ENCODE results near the gene KMT2C.
"Not testable (repeated sequence)": the region's sequence is repeated elsewhere in the genome, so short reads cannot be mapped to it uniquely, and the experiment has no call there.

KMT2C gene

DNA sequence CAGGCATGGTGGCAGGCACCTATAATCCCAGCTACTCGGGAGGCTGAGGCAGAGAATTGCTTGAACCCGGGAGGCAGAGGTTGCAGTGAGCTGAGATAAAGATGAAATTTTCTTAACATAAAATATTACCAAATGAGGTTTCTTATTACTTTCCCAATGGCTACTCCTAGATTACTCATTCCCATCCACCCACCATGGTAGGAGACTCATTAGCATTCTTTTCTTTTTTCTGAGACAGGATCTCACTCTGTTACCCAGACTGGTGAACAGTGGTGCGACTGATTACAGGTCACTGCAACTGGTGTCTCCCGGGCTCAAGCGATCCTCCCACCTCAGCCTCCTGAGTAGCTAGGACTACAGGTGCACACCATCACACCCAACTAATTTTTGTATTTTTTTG is 82.5 kb downstream of the KMT2C start:
- not testable (repeated sequence) for DNase-seq

- DNase-seq, result not testable (repeated sequence)
These were observed 84.1 kb downstream of the KMT2C start for GRCh38 chr7:152351747-152352146.

GRCh38 chr7:152351168-152351567 is 84.6 kb downstream of the KMT2C start:
- DNase-seq, result no peak

GRCh38 chr7:152347888-152348287 is 87.9 kb downstream of the KMT2C start:
- no peak for DNase-seq

- no peak for DNase-seq
These were observed 91.5 kb downstream of the KMT2C start for GRCh38 chr7:152344253-152344652.

DNA sequence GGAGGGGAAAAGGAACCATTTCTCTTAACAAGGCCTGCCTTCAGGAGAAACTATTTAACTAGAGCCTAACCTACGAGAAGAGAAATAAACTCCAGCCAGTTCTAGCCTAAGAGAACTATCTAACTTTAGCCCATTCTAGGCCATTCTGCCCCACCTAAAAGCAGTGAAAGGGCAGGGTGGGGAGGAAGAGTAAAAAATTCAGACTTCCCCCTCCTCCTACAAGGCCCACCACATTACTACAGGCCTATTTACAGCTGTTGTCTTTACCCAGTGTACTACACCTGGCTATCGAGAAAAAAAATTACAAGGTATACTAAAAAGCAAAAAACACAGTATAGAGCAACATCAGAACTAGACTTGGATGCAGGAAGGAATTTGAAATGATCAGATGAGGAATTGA is 93.0 kb downstream of the KMT2C start:
- DNase-seq, result no peak

- no peak for DNase-seq
These were observed 93.9 kb downstream of the KMT2C start for GRCh38 chr7:152341914-152342236.

DNA sequence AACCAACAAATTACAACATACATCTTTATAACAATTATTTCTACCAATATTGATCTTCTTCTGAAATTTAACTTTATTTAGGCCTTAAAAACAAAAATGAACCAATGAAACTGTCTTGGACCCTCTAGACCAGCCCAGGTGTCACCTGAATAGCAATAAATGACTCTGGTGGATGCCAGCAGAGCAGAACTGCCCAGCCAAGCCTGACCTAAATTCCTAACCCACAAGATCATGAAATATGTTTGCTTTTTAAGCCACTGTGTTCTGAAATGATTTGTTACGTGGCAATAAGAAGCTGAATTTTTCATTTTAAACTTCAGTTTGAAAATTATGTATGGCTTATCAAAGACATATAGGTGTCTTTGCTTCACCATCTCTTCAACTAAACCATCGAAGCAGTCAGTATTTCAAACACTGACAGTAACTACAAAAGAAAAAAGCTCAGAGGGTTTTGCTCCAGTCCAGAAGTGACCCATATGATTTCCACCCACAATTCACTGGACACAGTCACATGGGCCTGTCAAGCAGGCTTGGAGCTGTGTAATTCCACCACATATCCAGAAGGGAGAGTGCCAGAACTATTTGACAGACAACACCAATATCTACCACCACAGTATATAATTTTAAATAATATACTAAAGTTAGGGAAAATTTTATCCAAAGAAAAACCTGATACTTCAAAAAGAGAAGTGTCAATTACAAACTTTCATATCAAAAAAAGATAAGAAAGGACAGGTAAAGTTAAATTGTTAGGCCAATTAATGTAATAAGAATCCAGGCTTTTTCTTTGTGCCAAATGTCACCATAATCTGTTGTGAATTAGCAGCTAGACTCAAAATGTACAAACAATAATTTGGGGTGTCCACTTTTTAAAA is 94.5 kb downstream of the KMT2C start:
- DNase-seq, result peak; percentile 32

GRCh38 chr7:152340161-152340560 is 95.6 kb downstream of the KMT2C start:
- no peak for DNase-seq

DNA sequence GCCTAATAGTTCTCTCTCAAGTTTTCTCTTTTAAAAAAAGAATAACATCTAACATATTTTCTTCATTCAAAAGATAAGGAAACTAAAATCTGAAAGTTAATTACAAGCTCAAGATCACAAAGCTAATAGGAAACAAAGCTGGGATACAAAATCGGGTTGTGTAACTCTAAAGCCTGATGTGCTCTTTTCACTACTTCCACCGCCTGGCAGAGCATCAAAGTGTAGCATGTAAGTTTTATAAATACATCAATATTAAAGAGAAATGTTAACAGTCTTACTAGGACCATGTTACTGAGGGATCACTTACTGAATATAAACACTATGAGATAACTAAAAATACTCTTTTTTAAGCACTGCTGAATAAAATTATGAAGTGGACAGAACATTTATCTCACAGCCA is 97.2 kb downstream of the KMT2C start:
- no peak for DNase-seq

DNA sequence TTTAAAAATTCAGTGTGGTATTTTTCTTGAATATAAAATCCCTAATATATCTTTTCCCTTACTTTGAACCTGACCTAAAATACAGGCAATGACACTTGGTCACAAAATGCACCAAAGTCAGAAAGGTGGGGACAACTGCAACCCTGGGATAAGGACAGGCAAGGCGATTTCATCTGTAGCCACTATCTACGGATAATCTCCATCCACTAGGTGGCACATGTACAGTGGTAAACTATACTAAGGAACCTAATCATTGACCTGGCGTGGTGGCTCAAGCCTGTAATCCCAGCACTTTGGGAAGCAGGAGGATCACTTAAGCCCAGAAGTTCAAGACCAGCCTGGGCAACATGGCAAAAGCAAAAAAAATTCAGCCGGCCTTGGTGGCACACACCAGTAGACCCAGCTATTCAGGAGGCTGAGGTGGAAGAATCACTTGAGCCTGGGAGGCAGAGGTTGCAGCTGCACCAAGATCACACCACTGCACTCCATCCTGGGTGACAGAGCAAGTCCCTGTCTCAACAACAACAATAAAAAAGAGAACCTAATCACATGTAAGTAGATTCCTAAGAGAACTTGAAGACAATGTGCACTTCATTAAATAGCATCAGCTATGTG is 98.9 kb downstream of the KMT2C start:
- peak; percentile 35 for DNase-seq

GRCh38 chr7:152335900-152336571 is 99.8 kb downstream of the KMT2C start:
- no peak for DNase-seq

DNA sequence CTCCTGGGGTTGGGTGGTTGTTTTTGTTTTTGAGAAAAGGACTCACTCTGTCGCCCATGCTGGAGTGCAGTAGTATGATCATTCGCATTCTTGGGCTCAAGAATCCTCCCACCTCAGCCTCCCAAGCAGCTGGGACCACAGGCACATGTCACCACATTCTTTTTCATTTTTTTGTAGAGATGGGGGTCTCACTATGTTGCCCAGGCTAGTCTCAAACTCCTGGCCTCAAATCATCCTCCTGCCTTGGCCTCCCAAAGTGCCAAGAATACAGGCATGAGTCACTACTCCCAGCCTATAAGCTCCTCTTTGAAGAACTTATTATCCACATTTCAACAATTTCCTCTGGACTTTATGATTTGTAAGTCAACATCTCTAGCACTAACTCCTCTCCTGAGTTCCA is 102.7 kb downstream of the KMT2C start:
- DNase-seq, result no peak

DNA sequence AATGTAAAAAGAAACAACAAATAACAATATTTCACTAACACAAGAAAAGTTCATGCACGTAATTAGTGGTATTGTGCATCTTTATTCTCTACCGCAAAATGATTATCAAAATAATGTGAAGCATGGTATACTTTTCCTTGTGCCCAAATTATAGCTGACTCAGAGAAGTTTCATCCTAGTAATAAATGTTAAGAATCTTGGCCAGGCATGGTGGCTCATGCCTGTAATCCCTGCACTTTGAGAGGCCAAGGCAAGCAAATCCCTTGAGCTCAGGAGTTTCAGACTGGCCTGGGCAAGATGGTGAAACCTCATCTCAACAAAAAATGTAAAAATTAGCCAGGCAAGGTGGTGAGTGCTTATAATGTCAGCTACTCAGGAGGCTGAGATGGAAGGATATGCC is 105.0 kb downstream of the KMT2C start:
- DNase-seq, result no peak

DNA sequence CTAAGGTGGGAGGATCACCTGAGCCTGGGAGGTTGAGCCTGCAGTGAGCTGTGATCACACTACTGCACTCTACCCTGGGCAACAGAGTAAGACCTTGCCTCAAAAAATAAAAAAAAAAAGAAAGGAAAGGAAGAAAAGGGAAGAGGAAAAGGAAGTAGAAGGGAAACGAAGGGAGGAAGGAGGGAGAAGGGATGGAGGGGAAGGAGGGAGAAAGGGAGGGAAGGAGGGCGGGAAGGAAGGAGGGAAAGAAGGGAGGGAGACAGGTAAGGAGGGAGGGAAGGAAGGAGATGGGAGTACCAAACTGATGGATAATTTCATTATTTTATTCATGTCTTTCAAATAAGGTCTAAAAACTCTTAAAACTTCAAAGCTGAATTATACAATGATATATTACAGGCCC is 106.3 kb downstream of the KMT2C start:
- no peak for DNase-seq

GRCh38 chr7:152328234-152328633 is 107.6 kb downstream of the KMT2C start:
- DNase-seq, result no peak

DNA sequence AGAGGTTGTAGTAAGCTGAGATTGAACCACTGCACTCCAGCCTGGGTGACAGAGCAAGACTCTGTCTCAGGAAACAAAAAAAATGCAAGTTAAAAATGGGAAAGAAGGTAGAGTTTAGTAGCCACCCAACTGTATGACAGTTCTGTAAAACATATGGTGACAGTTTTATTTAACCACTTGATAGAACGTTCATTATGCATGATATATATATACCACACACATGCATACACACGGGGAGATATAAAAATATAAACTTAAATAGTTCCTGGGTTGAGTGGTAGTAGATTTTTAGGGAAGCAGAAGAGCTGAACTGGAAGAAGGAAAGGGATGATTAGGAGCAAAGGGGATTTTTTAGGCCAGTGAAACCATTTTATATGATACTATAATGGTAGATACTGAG is 120.0 kb downstream of the KMT2C start:
- DNase-seq, result no peak

DNA sequence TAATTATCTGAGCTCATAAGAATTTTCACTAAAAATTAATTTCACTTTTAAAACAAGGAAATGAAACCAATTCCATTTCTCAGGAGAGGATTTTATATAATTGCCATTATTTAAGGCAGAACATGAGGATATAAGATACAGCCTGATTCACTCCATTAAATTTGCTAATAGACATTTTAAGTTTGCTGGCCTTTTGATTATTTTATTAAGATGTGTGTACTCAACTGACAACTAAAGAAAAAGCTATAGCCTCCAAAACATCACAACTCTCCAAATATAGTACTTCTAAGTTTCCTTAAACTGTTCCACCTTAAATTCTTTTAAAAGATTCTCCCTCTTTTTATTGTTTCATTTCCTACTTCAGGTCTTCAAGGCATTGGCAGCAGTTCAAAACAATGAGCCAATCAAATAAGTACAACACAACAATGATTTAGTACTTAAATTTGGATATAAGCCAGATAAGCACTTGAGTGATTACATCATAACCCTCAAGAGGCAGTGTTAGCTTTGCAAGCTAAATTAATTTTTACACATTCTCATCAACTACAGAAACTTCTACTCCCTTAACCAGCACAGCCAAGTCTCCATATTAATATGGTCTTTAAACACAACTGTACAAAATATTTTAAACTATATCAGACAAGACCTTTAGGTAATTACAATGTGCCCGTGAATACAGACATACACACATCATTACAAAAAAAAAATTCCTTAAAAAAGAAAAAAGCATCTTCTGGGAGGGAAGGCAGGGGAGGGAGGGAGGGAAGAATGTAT is 121.8 kb downstream of the KMT2C start:
- peak; percentile 88 for DNase-seq

GRCh38 chr7:152313217-152313616 is 122.6 kb downstream of the KMT2C start:
- DNase-seq, result no peak

- no peak for DNase-seq
These were observed 123.5 kb downstream of the KMT2C start for GRCh38 chr7:152312316-152312715.

DNA sequence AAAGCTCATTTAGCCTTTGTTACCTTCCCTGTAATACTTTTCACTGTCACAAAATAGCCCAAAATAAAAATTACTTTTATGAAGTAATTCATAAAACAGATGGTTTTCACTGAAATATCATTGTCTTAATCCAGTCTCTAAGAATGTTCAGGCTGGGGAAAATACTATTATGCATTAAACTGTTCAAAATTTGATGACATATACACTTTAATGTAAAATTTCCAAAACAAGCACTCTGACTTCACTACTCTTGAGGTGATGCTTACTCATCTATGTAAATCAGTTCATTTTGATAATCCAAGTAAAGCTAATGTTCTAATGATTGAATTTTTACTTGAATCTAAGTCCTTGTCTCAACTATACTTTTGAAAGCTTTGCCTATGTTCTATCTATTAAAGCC is 127.9 kb downstream of the KMT2C start:
- DNase-seq, result no peak

DNA sequence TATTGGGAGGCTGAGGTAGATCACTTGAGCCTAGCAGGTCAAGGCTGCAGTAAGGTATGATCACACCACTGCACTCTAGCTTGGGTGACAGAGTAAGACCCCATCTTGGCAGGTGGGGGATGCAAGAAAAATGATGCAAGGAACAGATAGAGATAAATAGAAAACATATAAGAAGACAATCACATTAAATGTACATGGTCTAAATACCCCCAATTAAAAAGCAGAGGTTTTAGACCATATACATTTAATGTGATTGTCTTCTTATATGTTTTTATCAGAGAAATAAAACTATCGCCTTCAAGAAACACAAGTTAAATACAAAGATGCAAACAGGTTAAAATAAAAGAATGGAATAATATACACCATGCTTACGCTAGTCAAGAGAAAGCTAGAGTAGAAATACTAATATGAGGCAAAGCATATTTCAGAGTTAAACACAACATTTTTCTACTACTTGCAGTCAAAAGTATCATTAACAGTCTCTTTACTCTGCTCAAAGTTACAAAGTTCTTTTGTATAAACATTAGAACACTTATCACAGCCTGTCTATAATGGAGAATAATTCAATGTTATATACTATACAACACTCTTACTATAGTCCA is 136.2 kb downstream of the KMT2C start:
- DNase-seq, result not testable (repeated sequence)

GRCh38 chr7:152292897-152293296 is 142.9 kb downstream of the KMT2C start:
- no peak for DNase-seq

All from NCI-H2029 (cell line).